ENCODE results near the gene WDR82.

WDR82 gene

GRCh38 chr3:52278510-52279069 lies at the start of gene WDR82:
TSS of gene WDR82 (minus strand) at chr3:52278649. CDS start at chr3:52278361, 288 bp downstream.
- peak; percentile 96 for DNase-seq (ENCODE audit: low spot score)

DNA sequence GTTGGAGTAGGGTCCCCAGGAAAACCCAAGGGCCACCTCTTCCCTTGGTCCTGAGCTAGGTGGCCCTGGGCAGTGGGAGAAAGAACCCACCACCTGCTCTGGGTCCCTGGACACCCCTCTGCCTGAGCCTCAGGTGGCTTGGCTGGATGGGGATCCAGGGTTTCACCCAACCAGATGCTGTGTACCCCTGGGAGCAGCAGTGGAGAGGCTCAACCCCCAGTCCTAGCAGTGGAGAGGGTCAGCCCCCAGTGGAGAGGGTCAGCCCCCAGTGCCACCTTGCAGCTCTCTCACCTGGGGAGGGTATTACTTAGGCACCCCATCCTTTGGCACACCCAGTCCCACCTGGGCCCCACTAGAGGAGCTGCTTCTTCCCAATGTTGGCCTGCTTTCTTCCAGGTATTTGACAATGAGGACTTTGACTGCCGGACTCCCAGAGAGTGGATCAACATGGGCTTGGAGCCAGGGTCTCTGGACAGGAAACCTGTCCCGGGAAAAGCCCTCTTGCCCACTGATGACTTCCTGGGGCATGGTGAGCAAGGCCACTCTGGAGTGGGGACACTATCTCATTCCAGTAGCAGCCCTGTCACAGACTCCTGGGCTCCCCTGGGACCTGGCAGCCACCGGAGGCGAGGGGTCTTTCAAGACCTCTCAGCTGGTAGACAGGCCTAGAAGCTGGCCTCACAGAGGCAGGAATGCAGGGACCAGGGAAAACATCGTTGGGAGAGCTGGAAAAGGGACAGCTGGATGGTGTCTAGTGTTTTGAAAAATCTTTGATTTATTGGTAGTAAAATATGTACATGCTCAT lies 49.2 kb upstream of the WDR82 start:
- no peak for DNase-seq (ENCODE audit: low spot score)

GRCh38 chr3:52326976-52327375 lies 48.5 kb upstream of the WDR82 start:
- no peak for DNase-seq (ENCODE audit: low spot score)

DNA sequence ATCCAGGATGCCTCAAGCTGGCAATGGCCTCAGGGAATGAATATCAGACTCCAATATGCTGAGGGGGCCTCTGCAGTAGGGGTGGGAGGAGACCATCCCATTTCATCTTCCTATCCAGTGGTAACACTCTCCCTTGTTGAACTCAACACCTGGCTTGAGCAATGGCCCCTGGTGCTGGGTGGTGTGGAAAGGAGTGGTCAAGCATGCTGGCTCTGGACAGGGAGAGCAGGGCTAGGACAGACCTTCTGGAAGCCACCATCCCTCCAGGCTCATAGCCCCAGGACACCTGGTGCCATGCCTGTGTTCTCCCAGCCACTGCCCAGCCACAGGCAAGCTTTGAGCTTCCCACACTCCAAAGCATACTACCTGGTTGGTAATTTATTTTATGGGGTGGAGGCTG lies 47.2 kb upstream of the WDR82 start:
- DNase-seq (ENCODE audit: low spot score) = no peak

DNA sequence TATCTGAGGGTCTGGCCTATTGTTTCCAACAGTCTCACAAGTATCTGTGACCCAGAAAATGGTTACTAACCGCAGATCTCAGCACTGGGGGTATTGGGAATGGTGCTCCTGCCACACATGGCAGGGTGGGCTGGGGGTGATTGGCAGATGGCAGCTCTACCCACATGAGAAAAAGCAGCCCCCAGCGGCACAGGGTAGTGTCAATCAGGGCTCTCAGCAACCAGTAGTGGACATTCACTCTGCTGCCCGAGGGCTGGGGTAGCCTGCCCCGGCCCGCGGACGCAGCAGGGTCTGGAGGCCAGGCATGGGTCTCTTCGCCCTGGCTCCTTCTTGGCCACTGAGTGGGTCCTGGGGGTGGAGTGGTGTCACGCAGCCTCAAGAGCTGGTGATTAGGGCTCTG lies 46.2 kb upstream of the WDR82 start:
- DNase-seq (ENCODE audit: low spot score) = no peak

DNA sequence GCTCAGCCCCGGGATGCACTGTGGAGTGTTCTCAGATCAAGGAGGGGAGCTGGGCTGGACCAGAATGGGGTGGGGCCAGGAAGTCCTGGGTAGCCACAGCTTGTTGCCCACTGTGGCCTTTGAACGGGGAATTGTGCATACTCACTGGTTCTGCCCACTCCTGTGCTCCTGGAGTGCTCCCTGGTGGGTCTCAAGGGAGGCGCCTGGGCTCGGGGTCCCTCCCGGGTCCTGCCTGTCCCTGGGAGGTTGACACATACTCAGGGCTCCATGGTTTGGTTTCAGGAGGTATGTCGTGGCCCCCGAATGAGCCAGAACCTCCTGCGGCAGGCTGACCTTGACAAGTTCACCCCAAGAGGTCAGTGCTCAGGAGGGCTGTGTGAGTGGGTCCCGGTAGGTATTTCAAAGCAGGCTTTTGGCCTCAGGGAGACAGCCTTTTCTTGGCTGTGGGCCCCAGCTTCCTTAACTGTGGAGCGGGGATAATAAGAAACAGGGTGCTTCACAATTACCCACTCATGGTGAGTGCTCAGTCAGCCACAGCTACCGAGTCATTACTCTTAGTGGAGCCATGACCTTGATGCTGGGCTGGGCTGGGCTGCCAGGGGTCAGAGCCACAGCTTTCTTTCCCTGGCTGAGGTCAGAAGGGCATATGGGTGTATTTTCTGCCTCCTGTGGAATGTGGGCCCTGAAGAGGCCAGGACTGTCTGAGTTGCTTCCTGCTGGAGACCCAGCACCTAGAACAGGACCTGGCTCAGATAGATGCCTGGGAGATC lies 45.3 kb upstream of the WDR82 start:
- no peak for DNase-seq (ENCODE audit: low spot score)

- DNase-seq (ENCODE audit: low spot score) = no peak
Observed at GRCh38 chr3:52322466-52322865, 44.0 kb upstream of the WDR82 start.

GRCh38 chr3:52321481-52321880 lies 43.0 kb upstream of the WDR82 start:
- DNase-seq (ENCODE audit: low spot score) = no peak

- DNase-seq (ENCODE audit: low spot score) = no peak
Observed at GRCh38 chr3:52319921-52320595, 41.6 kb upstream of the WDR82 start.

DNA sequence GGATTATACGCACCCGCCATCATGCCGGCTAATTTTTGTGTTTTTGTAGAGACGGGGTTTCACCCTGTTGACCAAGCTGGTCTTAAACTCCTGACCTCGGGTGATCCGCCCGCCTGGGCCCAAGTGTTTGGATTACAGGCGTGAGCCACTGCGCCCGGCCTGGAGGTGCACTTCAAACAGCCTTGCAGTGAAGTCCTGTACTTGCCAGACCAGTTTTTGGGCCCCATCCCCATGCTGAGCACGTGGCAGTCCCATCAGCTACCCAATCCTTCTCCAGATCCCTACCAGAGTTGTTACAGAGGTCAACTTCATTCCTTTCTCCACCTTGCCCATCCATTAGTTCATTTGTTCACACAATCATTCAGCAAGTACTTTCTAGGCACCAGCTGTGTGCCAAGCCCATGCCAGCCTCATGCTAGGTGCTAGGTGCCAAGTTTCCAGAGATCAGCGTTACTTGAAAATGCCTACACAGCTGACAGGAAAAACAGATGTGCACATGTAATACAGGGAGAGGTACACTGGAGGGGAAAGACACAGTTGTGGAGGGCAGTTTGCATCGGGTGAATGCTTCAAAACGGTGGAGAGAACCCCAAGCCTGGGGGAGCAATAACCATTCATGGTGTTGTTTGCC lies 39.9 kb upstream of the WDR82 start:
- no peak for DNase-seq (ENCODE audit: low spot score)

- peak; percentile 78 for DNase-seq (ENCODE audit: low spot score)
Observed at GRCh38 chr3:52317208-52318000, 39.0 kb upstream of the WDR82 start.

DNA sequence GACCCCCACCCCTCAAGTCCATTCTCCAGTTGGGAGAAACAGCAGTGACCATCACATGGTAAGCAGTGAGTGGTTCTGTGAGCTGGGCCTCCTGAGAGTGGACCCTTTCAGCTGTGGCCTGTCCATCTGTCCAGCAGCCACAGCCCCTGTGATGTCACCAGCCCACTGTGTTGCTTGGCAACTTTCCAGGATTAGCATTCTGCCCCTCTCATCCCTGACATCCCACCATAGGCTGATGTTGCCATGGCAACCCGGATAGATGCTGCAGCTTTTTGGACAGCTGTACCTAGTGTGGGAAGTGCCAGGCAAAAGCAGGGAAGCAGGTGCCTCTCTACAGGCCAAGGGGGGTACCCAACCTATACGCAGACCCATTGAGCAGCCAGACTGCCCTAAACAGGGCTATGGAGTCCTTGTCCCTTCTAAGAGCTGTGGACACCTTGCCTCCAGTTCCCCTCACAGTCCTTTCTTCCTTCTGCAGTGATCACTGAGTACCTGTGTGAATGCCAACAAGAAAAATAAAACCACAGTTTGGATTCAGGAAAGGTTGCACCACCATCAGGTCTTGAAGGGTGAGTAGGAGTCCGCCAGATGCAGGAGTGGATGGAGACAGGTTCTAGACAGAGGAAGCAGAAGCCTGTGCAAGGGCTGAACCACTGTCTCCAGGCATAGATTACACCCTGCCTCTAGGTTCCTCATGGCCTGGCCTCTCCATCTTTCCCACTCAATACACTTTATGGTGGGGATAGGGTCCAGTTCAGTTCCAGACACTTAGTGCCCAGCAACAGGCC lies 37.7 kb upstream of the WDR82 start, which contains the start of gene DNAH1:
DNAH1 (plus strand) TSS at position 343 of the 788 bp plus-strand sequence. CDS start 6,124 bp downstream, outside the sequence.
- no peak for DNase-seq (ENCODE audit: low spot score)

- no peak for DNase-seq (ENCODE audit: low spot score)
Observed at GRCh38 chr3:52315006-52315405, 36.6 kb upstream of the WDR82 start.

- no peak for DNase-seq (ENCODE audit: low spot score)
Observed at GRCh38 chr3:52314489-52314888, 36.0 kb upstream of the WDR82 start.

GRCh38 chr3:52313774-52314188 lies 35.3 kb upstream of the WDR82 start:
- DNase-seq (ENCODE audit: low spot score) = peak; percentile 59

- DNase-seq (ENCODE audit: low spot score) = no peak
Observed at GRCh38 chr3:52313188-52313773, 34.8 kb upstream of the WDR82 start.

GRCh38 chr3:52311576-52312119 lies 33.2 kb upstream of the WDR82 start:
- no peak for DNase-seq (ENCODE audit: low spot score)

- DNase-seq (ENCODE audit: low spot score) = no peak
Observed at GRCh38 chr3:52310861-52311575, 32.6 kb upstream of the WDR82 start.

GRCh38 chr3:52308308-52308707 lies 29.9 kb upstream of the WDR82 start:
- no peak for DNase-seq (ENCODE audit: low spot score)
